ENCODE data around the gene ABRACL.

GRCh38 chr6:138991206-138991605, 37.3 kb upstream of the ABRACL start:
- TF ChIP-seq POLR2AphosphoS5 (IDR thresholded peaks at IDR 0.05) (no peak), POLR2A (IDR thresholded peaks at IDR 0.05) (no peak), CTCF (IDR thresholded peaks at IDR 0.05) (no peak), EP300 (IDR thresholded peaks at IDR 0.05) (no peak)

Measured in upper lobe of left lung (tissue), 4 donors.